ENCODE measurements around the gene BCKDHA. TPM values are rescaled to one million over a fixed set of nuclear protein-coding genes. Genes with fewer than 3 reads are reported as not detected.

Gene BCKDHA
- polyA plus RNA-seq, 1 donor (not counting 4 experiments of a cell fraction or from before 2014, with no cell fraction given), result 7.5 TPM

DNA sequence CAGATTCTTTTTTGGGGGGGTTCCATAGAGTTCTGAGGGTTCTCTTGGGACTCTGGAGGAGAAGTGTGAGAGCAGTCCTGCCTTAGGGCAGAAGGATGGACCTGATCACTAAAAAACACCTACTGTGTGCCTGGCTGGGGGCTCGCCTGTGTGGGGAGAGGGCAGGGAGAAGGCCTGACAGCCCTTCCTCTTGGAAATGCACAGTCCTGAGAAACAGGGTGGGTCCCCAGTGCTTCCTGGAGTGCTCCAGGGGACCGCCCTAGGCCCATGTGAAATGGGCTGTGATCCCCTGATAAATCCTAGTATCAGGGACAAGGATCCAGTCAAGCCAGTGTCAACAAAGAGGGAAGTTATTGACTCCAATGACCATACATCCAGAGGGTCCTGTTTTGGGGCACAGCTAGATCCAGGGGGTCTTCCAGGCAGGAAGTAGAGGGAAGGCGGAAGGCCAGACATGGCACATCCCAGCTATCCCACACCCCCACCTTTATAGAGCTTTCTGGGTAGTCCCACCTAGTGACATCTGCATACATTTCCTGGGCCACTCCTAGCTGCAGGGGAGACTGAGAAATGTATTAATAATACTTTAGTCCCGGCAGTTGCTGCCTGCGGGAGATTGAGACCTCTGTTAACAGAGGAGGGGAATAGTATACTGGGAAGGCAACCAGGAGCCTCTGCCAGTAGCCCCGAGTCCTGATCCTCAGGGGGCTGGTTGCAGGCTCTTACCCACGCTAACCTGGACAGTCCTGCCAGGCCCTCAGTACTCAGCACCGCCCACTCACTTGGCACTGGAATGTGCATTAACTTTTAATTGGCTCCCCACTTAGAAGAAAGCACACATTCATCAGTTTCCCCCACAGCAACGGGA, 13.7 kb downstream of the BCKDHA start:
- Histone ChIP-seq H3K27me3 (ENCODE audit: control insufficient read depth, extremely low read depth, insufficient read depth, low read length) (no peaks in the 10 kb centered on the region), H4K20me1 (ENCODE audit: control insufficient read depth, extremely low read depth, insufficient read depth, low read length) (no peaks in the 10 kb centered on the region), H3K4me2 (ENCODE audit: control insufficient read depth, extremely low read depth, insufficient read depth, low read depth, low read length) (no peak overlapping the region), H3K9ac (ENCODE audit: control insufficient read depth, extremely low read depth, insufficient read depth, low read length) (no peak overlapping the region), H3K9me3 (ENCODE audit: control insufficient read depth, low read depth, low read length) (no peaks in the 10 kb centered on the region), H3K79me2 (ENCODE audit: control insufficient read depth, insufficient read depth, low read length) (no peaks in the 10 kb centered on the region), H3K27ac (ENCODE audit: control insufficient read depth, insufficient read depth, low read length) (no peak overlapping the region), H3K4me3 (ENCODE audit: control insufficient read depth in 2 of 3, extremely low read depth in 1 of 3, insufficient read depth in 2 of 3, low read depth in 1 of 3, low read length in 3 of 3) (no peak overlapping the region), H2AFZ (ENCODE audit: control insufficient read depth, low read length) (no peak overlapping the region), H3K36me3 (ENCODE audit: control insufficient read depth in 2 of 2, extremely low read depth in 1 of 2, insufficient read depth in 2 of 2, low read length in 2 of 2) (peaks cover 0 to 5% of the 10 kb centered on the region in 2 experiments), H3K4me1 (ENCODE audit: control insufficient read depth, extremely low read depth, insufficient read depth, low read length) (peaks cover 5% of the 10 kb centered on the region), H3K9me1 (ENCODE audit: control insufficient read depth, extremely low read depth, insufficient read depth, low read length) (no peaks in the 10 kb centered on the region)
- no peak for FAIRE-seq
- DNase-seq (ENCODE audit: low read depth, low spot score), result no peak
- no peak for TF ChIP-seq EZH2 (IDR thresholded peaks at IDR 0.05; ENCODE audit: low read length)
- TF ChIP-seq, protein P1, sequence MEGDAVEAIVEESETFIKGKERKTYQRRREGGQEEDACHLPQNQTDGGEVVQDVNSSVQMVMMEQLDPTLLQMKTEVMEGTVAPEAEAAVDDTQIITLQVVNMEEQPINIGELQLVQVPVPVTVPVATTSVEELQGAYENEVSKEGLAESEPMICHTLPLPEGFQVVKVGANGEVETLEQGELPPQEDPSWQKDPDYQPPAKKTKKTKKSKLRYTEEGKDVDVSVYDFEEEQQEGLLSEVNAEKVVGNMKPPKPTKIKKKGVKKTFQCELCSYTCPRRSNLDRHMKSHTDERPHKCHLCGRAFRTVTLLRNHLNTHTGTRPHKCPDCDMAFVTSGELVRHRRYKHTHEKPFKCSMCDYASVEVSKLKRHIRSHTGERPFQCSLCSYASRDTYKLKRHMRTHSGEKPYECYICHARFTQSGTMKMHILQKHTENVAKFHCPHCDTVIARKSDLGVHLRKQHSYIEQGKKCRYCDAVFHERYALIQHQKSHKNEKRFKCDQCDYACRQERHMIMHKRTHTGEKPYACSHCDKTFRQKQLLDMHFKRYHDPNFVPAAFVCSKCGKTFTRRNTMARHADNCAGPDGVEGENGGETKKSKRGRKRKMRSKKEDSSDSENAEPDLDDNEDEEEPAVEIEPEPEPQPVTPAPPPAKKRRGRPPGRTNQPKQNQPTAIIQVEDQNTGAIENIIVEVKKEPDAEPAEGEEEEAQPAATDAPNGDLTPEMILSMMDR (optimal IDR thresholded peaks at IDR 0.05 in 1 of 3, IDR thresholded peaks at IDR 0.05 in 1 of 3, conservative IDR thresholded peaks at IDR 0.05 in 1 of 3; ENCODE audit: extremely low read depth in 1 of 3, insufficient read depth in 2 of 3, low read length in 3 of 3), result no peak
- dilution Hi-C loops (cut with MboI; ENCODE audit: extremely low pct_ligation_motif_present, low sequenced_read_pairs), result no loop called here

DNA sequence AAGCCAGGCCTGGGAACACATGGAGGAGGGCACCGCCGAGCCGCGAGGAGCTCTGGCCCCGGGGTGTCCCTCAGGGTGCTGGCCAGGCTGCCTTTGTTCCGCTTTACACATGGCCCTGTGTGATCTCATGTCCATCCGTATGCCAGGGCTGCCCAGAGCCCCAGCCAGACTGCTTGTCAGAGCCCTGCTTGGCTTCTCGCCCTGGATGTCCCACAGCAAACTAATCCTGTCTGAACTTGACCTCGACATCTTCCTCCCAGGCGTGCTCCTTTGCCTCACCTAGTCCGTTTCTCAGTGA, 14.3 kb downstream of the BCKDHA start:
- H3K27me3 ChIP-seq (ENCODE audit: control insufficient read depth, extremely low read depth, insufficient read depth, low read length), result no peaks in the 10 kb centered on the region
- H3K79me2 ChIP-seq (ENCODE audit: control insufficient read depth, insufficient read depth, low read length), result no peaks in the 10 kb centered on the region
- H3K4me2 ChIP-seq (ENCODE audit: control insufficient read depth, extremely low read depth, insufficient read depth, low read depth, low read length), result no peak overlapping the region
- no peaks in the 10 kb centered on the region for H3K9me1 ChIP-seq (ENCODE audit: control insufficient read depth, extremely low read depth, insufficient read depth, low read length)
- H3K4me3 ChIP-seq (ENCODE audit: control insufficient read depth in 2 of 3, extremely low read depth in 1 of 3, insufficient read depth in 2 of 3, low read depth in 1 of 3, low read length in 3 of 3), result no peak overlapping the region
- no peak for TF ChIP-seq EZH2 (IDR thresholded peaks at IDR 0.05; ENCODE audit: low read length)
- TF ChIP-seq, protein P1 (optimal IDR thresholded peaks at IDR 0.05 in 1 of 3, IDR thresholded peaks at IDR 0.05 in 1 of 3, conservative IDR thresholded peaks at IDR 0.05 in 1 of 3; ENCODE audit: extremely low read depth in 1 of 3, insufficient read depth in 2 of 3, low read length in 3 of 3), result no peak
- H3K9me3 ChIP-seq (ENCODE audit: control insufficient read depth, low read depth, low read length), result no peaks in the 10 kb centered on the region
- no peak overlapping the region for H3K27ac ChIP-seq (ENCODE audit: control insufficient read depth, insufficient read depth, low read length)
- DNase-seq (ENCODE audit: low read depth, low spot score) (no peak), FAIRE-seq (no peak)
- peaks cover 5% of the 10 kb centered on the region for H3K4me1 ChIP-seq (ENCODE audit: control insufficient read depth, extremely low read depth, insufficient read depth, low read length)
- no peak overlapping the region for H2AFZ ChIP-seq (ENCODE audit: control insufficient read depth, low read length)
- H3K36me3 ChIP-seq (ENCODE audit: control insufficient read depth in 2 of 2, extremely low read depth in 1 of 2, insufficient read depth in 2 of 2, low read length in 2 of 2), result peaks cover 0 to 5% of the 10 kb centered on the region in 2 experiments
- H3K9ac ChIP-seq (ENCODE audit: control insufficient read depth, extremely low read depth, insufficient read depth, low read length), result no peak overlapping the region
- dilution Hi-C loops (cut with MboI; ENCODE audit: extremely low pct_ligation_motif_present, low sequenced_read_pairs), result no loop called here
- no peaks in the 10 kb centered on the region for H4K20me1 ChIP-seq (ENCODE audit: control insufficient read depth, extremely low read depth, insufficient read depth, low read length)

Measured in keratinocyte (primary cell).